GM12878 (cell line): ENCODE measurements around the gene IL22RA2. TPM values are rescaled to one million over a fixed set of nuclear protein-coding genes. Genes with fewer than 3 reads are reported as not detected.

Source experiments
- ASH2L ChIP-seq: fragments of 300-600, 200-600 bp; sonication (generic); IDR thresholded peaks from 2 replicates; pipeline ENCODE4 v1.6.1; 2017; ENCODE audit warnings: low read depth, mild to moderate bottlenecking, borderline replicate concordance
- ATF7 ChIP-seq: fragments of 450-650 bp; IDR thresholded peaks from 2 replicates; pipeline ENCODE4 v1.6.1; 2016; ENCODE audit warnings: low read depth, mild to moderate bottlenecking
- CREB1 ChIP-seq: IDR thresholded peaks from 2 replicates; pipeline ENCODE4 v1.6.1; 2012; ENCODE audit warnings: low read depth, mild to moderate bottlenecking, inconsistent platforms
- E2F4 ChIP-seq: IDR thresholded peaks from 2 replicates; pipeline ENCODE4 v1.6.1; 2012; ENCODE audit warnings: low read depth, low read length, improper control_type of control experiment
- EED ChIP-seq: sonication (generic); IDR thresholded peaks from 2 replicates; pipeline ENCODE4 v1.6.1; 2016; ENCODE audit warnings: antibody characterized with exemption, low read depth
- EP300 ChIP-seq, 2 experiments: fragments of 150-350 bp in 1 of 2; IDR thresholded peaks; 2 replicates each; pipeline ENCODE4 v1.6.1; 2011 to 2012; ENCODE audit warnings: low read depth in 2 of 2, low read length in 2 of 2, borderline replicate concordance in 1 of 2, improper control_type of control experiment in 1 of 2, inconsistent platforms in 1 of 2; ENCODE audit not compliant: control insufficient read depth in 1 of 2
- FOXK2 ChIP-seq: fragments of 450-650 bp; IDR thresholded peaks from 2 replicates; pipeline ENCODE4 v1.6.1; 2017; ENCODE audit warnings: mild to moderate bottlenecking, moderate library complexity
- IKZF2 ChIP-seq, 2 experiments: fragments of 450-650 bp; IDR thresholded peaks; 2 replicates each; pipeline ENCODE4 v1.6.1; 2017; ENCODE audit warnings: mild to moderate bottlenecking in 2 of 2, moderate library complexity in 2 of 2
- KDM1A ChIP-seq: fragments of 200-600 bp; sonication (generic); IDR thresholded peaks from 2 replicates; pipeline ENCODE4 v1.6.1; 2016; ENCODE audit warnings: borderline replicate concordance
- KLF5 ChIP-seq: fragments of 450-650 bp; IDR thresholded peaks from 2 replicates; pipeline ENCODE4 v1.6.1; 2014; ENCODE audit warnings: mild to moderate bottlenecking; ENCODE audit not compliant: partially characterized antibody
- MYB ChIP-seq: fragments of 150-350 bp; IDR thresholded peaks from 2 replicates; pipeline ENCODE4 v1.6.1; 2014; ENCODE audit warnings: mild to moderate bottlenecking, low read depth, low read length, borderline replicate concordance
- NFIC ChIP-seq: IDR thresholded peaks from 2 replicates; pipeline ENCODE4 v1.6.1; 2012; ENCODE audit warnings: low read depth, mild to moderate bottlenecking, inconsistent platforms, low read length, moderate library complexity
- NR2C1 ChIP-seq: fragments of 450-650 bp; IDR thresholded peaks from 2 replicates; pipeline ENCODE4 v1.6.1; 2017; ENCODE audit warnings: antibody characterized with exemption, mild to moderate bottlenecking, moderate library complexity
- NR2C2 ChIP-seq: IDR thresholded peaks from 2 replicates; pipeline ENCODE4 v1.6.1; 2011; ENCODE audit warnings: borderline replicate concordance, low read depth; ENCODE audit not compliant: control insufficient read depth, insufficient read length
- NR2F1 ChIP-seq: fragments of 450-650 bp; conservative IDR thresholded peaks from 2 replicates; pipeline ENCODE4 v1.6.1; 2017; ENCODE audit warnings: mild to moderate bottlenecking
- NRF1 ChIP-seq: conservative IDR thresholded peaks from 2 replicates; pipeline ENCODE4 v1.6.1; 2011; ENCODE audit warnings: mild to moderate bottlenecking, low read depth, low read length, improper control_type of control experiment
- PBX3 ChIP-seq: IDR thresholded peaks from 2 replicates; pipeline ENCODE4 v1.6.1; 2011; ENCODE audit warnings: mild to moderate bottlenecking, low read depth, low read length, moderate library complexity; ENCODE audit not compliant: insufficient replicate concordance
- RAD51 ChIP-seq: fragments of 450-650 bp; IDR thresholded peaks from 2 replicates; pipeline ENCODE4 v1.6.1; 2016; ENCODE audit warnings: moderate library complexity, mild to moderate bottlenecking, inconsistent platforms
- SMAD5 ChIP-seq: IDR thresholded peaks from 2 replicates; pipeline ENCODE4 v1.6.1; 2016; ENCODE audit warnings: antibody characterized with exemption, low read depth
- SUZ12 ChIP-seq: fragments of 200-600 bp; sonication (generic); IDR thresholded peaks from one replicate; pipeline ENCODE4 v1.6.1; 2018; ENCODE audit warnings: antibody characterized with exemption, mild to moderate bottlenecking; ENCODE audit not compliant: unreplicated experiment
- TAF1 ChIP-seq: IDR thresholded peaks from 2 replicates; pipeline ENCODE4 v1.6.1; 2011; ENCODE audit warnings: mild to moderate bottlenecking, low read depth, low read length, borderline replicate concordance
- ZNF687 ChIP-seq: fragments of 450-650 bp; IDR thresholded peaks from 2 replicates; pipeline ENCODE4 v1.6.1; 2017; ENCODE audit warnings: mild to moderate bottlenecking, moderate library complexity
- ZSCAN29 ChIP-seq: fragments of 450-650 bp; IDR thresholded peaks from 2 replicates; pipeline ENCODE4 v1.6.1; 2017; ENCODE audit warnings: mild to moderate bottlenecking, moderate library complexity
- ZZZ3 ChIP-seq: IDR thresholded peaks from 2 replicates; pipeline ENCODE4 v1.6.1; 2011; ENCODE audit warnings: low read depth; ENCODE audit not compliant: control insufficient read depth, insufficient read length
- polyA plus RNA-seq, 11 experiments: library from polyadenylated mRNA; depleted of rRNA in 4 of 11; unstranded in 6 of 11; stranded (reverse) in 5 of 11; fragments of >200 nt; fragmentation: Nextera tagmentation in 4 of 11; fragmentation: Illumina TruSeq in 1 of 11; extraction: Ambion mirVana in 4 of 11; extraction: Trizol in 1 of 11; gene quantifications; 1 replicate in 1 of 11; 2 replicates in 10 of 11; pipeline versions ENCODE4 v1.2.1 to v1.2.3, GENCODE V29; 2011 to 2016; ENCODE audit warnings: inconsistent platforms in 2 of 11, missing spikeins in 2 of 11, low read depth in 1 of 11
- total RNA-seq, 4 experiments: library from RNA; depleted of rRNA in 3 of 4; stranded (reverse); fragments of >200 nt in 3 of 4; fragmentation: Illumina TruSeq in 1 of 4; extraction: Trizol in 1 of 4; gene quantifications; 2 replicates each; pipeline versions ENCODE4 v1.2.1 to v1.2.3, GENCODE V29; 2013 to 2021

Gene IL22RA2
- total and polyA plus RNA-seq, 10 of the 15 experiments (the other 5 are each of a cell fraction or from before 2014, with no cell fraction given), result 0.05 to 0.22 (median 0.09) TPM; not detected in 3

- TF ChIP-seq PBX3 (no peak), SUZ12 (no peak), ASH2L (no peak), EED (peak; percentile 93), SMAD5 (peak; percentile 53; the same call in 1 of the 2 replicates), IKZF2 (IDR thresholded peaks at IDR 0.05) (peak; percentile 94), ZZZ3 (no peak), EP300 (IDR thresholded peaks at IDR 0.05; ENCODE audit: borderline replicate concordance in 1 of 2, control insufficient read depth in 1 of 2, low read depth in 2 of 2, low read length in 2 of 2) (0 out of 4 replicates have a peak, but pooled peaks of 1 of the 2 experiments have one; percentile 47), ZSCAN29 (no peak), KLF5 (no peak), NR2C1 (no peak), FOXK2 (no peak), ZNF687 (peak; percentile 74), ATF7 (peak; percentile 41; the same call in 1 of the 2 replicates), MYB (no peak), NFIC (peak; percentile 84), NR2F1 (no peak), KDM1A (no peak), NRF1 (no peak), RAD51 (peak; percentile 26; the same call in 1 of the 2 replicates), CREB1 (no peak), NR2C2 (no peak), E2F4 (no peak), TAF1 (peak; percentile 8; the same call in 1 of the 2 replicates)
These were observed 7.8 kb downstream of the IL22RA2 start (continued) for GRCh38 chr6:137165375-137166246.
